Endometrium (tissue), 2 donors: ENCODE measurements around the gene ZNF804A.

ENCODE experiments used
- FAIRE-seq: peaks from 2 replicates; lab custom pipeline; 2012; peaks lifted over from hg19 to GRCh38; lab: Jason Lieb, UNC
- donor health status: control.
- donor health status: control.

Gene ZNF804A

DNA sequence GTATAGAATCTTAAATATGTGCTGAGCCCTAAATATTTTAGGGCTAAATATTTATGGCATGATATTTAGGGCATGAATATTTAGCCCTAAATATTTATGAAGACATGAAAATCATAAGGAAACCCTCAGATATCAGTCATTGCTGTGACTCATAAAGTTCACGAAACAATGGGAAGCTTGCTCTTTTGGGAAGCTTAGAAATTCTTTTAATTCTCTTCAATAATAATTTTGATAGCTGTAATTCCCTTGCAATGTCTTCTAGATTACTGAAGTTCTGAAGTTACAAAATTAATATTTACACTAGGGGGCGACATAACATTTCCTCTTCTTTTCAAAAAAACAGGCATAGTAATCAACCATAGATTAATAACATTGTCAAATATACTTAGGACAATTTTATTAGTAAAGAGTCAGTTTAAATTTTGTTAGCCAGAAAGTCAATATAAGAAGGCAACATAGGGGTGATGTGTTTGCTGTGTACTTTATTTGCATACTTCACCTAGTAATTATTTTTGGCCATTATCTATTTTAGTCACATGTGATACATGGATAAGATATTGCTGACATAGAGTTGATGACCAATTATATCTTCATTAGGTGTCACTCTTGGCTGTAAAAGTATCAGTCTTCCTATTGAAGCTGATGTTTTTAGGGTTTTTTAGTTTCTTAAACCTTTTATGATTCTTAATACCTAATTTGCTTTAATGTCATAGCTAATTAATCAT is 13.2 kb downstream of the ZNF804A start:
- FAIRE-seq: peak; percentile 82

DNA sequence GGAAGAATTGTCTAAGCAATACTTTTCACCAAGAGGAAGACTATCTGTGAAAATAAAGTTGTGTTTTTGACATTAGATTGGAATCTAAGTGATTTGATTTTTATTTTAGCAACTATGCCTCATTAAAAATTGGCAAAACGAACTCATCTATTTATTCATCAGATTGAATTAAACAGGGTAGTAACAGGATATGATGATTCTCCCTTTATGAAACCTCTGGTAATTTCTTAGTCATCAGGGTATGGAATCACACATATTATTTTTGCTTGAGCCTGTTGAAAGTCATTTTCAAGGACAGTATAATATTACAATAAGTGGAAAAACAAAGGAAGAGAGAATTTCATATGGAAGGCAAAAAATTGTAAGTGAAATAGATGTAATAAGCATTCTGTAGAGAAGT is 22.0 kb downstream of the ZNF804A start:
- FAIRE-seq: no peak

DNA sequence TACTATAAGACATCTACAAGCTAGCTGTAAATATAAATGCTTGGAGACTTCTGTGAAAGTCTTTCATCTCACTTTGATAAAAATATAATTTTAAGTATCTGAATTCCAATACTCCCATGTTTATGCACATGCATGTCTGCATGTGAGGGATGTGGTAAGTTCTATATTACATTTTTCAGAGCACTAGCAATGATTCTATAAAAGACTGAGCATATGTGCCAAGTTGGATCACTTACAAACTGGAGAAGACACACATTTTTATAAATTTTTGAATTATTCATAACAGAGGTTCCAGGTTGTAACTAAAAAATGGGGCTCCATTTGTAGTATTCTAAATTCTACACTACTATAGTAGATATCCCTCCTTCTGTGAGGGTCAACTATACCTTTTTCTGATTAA is 26.0 kb downstream of the ZNF804A start:
- FAIRE-seq: no peak

DNA sequence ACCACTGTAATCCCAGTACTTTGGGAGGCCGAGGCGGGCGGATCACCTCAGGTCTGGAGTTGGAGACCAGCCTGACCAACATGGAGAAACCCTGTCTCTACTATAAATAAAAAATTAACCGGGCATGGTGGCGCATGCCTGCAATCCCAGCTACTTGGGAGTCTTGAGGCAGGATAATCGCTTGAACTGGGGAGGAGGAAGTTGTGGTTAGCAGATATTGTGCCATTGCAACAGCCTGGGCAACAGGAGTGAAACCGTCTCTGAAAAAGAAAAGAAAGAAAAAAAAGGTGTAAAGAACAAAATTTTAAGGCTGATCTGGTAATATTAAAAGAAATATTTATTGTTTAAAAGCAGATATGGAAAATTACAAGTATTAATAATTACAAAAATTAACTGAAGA is 29.7 kb downstream of the ZNF804A start:
- no peak for FAIRE-seq

DNA sequence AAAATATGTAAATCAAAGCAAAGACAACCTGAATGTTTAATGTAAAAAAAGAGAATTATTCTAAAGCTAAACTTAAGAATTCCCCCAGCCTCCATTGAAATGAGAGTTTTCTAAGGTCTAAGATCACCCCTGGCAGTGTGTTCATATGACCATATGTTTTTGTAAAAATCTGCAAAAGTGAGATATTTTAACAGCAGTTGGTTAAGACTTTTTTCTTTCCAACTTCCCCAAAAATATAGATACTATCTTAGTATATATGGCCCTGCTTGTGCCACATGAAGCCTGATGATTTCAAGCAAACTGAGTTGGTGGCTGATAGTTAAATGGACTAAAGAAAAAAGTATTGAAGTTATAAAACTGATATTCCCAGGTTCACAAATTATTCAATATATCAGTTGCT is 35.4 kb downstream of the ZNF804A start:
- FAIRE-seq: no peak

DNA sequence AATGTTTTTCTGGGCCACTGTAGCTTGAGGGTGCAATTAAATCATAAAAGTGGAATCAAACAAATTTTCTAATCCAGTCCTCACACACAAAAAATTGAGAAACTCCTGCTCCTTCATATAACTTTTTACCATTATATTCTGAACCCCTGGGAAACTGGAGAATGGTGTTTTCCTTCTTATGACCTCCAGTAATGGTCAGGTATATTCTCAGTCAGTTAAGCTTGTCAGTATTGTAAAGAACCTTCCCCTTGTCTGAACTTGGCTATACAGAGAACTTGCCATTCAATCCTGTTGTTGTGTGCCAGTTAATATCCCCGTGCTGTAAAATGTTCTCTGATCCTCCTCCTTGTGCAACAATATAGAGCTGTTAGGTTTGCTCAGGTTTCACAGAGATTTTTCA is 39.5 kb downstream of the ZNF804A start:
- no peak for FAIRE-seq

DNA sequence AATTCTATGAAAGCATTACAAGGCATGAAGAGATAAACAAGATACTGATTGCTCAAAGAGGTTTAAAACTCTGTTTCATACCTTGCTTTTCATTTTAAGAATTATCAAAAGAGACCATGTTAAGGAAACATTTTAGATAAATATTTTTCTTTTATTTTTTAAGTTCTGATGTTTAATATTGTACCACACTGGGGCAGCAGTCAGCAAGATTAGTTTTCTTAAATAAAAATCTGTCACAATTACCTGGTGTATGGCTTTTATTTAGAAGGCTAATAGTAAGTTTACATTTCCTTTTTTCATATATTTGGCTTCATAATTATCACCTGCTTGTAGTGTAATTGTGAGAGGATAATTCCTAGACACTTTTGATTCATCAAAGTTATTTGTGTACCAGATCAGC is 46.4 kb downstream of the ZNF804A start:
- peak; percentile 59 for FAIRE-seq

DNA sequence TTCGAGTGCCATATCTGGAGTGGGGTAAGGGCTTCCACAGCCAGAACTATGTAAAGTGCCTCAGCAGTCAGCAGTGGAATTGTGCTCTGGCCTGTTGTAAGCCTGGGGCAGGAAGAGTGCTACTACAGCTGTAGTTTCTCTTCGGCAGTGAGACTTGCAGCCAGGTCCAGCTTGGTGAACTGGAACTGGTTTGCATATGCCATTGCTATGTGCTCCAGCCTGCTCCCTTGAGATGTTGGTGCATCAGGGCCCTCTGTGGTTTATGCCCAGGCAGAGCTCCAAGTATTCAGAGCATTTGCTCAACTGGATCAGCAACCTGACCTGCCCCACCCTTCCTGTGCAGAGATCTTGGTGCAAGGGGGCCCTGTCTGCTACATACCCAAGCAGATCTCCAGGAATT is 47.8 kb downstream of the ZNF804A start:
- FAIRE-seq: no peak

DNA sequence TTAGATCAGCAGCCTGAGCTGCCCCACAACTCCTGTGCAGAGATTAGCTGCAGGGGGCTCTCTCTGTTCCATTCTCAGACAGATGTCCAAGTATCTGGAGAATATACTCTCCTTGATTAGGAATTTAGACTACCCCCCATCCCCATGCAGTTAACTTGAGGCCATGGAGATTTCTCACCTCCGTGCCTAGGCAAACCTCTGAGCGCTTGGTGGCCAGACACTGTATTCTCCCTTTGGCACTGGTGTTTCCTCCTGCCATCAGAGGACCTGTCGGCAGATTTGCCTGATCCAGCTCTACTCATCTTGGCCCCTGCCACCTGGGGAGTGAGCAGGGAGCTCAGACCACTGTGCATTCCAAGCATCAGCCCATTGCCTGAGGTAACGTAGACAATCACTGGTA is 48.3 kb downstream of the ZNF804A start:
- FAIRE-seq: no peak

DNA sequence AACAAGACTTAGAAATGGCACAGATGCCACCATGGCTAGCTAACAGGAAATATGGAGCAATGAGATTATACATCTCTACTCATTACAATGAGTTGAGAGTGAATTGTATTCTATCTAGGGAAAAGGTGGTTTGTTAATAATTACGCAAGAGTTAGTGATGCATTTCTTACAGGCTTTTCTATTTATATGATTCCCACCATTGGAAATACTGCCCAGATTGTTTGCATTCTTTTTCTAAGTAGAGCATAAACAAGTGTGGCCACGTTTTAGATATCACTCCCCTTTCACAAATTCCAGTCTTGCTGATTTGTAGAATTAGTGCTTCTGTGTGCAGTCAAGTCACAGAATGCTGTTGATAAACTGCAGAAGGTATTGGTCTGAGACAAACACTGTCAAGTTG is 56.6 kb downstream of the ZNF804A start:
- FAIRE-seq: no peak

DNA sequence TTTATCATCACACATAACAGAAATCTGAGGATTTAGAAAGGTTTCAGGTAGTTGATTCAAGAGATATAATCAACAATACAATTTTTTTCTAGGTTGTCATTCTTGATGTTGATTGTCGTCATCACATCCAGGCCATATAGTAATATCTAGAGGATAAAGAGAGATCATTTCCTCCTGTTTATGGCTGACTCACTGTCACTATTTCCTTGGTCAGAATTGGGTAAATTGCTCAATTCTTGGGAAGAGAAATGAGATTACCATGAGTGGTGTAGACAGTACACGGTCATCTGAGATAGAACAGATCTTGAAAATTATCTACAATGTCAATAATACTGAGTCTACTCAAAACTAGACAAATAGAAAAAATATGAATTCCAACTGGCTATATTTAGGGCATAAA is 78.8 kb downstream of the ZNF804A start:
- FAIRE-seq: no peak

DNA sequence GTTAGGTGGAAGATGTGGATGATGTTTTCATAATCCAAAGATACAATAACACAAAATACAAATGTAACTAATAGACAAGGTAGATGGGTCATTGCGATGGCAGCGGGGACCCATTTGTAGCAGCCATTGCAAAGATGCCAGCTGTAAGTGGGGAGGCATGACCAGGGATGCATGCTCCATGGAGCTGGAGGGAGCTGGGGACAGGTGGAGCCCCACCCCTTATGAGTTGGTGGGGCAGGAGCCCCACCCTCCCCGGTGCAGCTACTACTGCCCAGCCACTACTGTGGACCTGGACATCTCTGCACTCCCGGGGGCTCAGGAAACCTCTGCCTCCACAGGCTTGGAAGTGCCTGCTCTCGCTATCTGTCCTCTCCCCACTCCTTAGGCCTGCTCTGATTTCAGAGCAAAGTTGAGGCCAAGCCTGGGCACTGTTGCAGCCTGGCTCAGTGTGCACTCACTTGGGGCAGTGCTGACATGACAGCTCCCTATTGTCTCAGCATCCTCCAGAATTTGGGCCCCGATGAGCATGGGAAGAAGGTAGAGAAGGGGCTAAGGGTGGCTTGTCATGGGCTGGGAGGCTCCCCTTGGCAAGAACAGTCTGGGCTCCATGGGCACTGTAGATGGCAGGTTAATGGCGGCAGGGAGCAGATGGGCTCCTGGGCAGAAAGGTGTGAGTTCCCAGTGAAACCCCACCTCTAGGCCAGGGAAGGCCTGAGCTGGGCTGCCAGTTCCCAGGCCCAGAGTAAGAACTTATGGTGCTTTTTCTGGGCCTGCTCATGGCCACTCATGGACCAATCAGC is 81.1 kb downstream of the ZNF804A start:
- no peak for FAIRE-seq

DNA sequence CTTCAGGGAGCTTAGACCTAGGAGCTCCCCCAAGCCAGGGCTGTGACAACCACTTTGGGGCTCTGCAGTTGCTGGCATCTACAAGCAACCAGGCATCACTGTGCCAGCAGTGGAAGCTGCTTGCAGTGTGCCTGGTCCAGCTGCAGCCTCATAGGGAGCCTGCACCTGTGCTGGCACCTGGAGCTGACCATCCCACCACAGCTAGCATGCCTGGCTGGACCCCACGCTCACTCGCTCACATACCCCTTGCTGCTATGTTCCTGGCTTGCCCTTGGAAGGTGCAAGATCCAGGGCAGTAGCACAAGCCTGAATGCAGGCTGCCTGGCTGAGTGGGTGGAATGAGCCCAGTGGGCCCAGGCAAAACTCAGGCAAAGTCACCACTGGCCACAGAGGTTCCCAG is 82.5 kb downstream of the ZNF804A start:
- no peak for FAIRE-seq

DNA sequence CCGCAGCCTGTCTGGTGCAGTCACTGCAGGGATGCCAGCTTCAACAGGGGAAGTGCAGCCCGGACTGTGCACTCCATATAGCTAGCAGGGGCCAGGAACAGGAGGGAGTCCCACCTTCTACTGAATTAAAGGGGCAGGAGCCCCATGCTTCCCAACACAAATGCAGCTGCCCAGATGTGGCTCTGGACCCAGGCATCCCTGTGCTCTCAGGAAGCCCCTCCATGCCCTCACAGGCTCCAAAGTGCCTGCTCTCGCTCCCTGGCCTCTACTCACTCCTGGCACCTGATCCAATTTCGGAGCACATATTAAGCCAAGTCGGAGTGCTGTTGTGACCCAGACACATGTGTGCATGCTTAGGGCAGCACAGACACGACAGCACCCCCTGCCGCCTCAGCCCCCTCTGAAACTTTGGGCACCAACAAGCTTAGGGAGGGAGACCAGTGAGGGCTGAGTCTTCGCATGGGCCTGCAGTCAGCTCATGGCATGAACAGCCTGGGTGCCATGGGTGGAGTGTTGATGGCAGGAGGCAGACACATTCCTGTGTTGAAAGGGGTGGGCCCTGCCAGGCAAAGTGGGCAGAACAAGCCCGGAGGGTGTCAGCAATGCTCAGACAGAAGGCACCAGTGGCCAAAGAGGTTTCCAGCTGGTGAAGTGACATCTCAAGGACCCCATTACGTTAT is 83.5 kb downstream of the ZNF804A start:
- no peak for FAIRE-seq

DNA sequence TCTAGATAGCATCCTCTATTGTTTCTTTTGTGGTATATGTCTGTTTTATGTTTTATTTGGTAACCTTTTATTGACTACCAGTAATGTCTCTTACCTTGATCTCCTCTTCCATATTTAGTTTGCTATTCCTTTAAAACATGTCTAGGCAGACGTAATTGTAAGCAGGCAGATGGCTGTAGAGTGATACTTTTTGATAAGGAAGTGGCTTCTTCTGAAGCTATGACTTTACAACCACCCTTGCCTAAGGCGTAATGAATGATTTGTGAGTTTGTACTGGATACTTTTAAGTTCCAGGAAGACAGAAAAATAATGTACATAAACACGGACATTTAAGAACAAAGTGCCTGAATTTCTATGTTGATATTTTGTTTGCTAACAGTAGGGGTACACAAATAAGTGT is 85.6 kb downstream of the ZNF804A start:
- no peak for FAIRE-seq

DNA sequence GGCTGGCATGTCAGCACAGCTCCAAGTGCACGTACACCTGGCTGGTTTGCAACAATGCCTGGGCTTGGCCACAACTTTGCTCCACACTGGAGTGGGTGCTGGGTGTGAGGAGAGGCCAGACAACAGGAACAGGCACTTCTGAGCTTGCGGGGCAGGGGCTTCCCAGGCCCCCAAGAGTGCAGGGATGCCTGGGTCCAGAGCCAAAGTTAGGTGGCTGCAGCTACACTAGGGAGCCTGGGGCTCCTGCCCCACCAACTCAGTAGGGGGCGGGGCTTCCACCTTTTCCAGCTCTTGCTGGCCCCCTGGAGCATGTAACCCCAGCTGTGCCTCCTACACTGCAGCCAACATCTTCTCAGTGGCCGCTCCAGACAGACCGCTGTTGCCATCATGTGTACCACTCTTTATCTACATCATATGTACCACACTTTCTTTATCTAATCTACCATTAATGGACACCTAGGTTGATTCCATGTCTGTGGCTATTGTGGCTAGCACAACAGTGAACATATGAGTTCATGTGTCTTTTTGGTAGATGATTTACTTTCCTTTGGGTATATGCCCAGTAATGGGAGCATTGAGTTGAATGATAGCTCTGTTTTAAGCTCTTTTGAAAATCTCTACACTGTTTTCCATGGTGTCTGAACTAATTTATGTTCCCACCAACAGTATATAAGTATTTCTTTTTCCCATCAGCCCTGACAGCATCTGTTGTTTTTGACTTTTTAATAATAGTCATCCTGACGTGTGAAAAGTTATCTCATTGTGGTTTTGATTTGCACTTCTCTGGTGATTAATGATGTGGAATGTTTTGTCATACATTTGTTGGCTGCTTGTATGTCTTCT is 87.9 kb downstream of the ZNF804A start:
- FAIRE-seq: no peak

DNA sequence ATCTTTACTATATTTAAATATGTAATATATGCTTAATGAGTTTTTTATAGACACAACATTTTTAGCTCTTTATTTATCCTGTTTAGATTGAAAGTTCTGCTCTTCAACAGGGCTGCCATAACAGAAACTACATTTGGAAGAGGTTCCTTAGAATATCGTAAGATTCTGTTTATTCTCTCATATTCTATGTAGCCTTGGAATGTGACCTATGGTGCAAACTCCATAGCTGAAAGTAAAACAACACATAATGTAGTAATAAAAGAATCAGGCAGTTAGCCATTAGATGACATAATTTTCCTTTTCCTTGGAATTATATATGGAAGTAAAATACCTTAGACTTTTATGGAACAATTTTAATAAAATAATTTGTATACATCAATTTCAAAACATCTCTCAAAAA is 91.3 kb downstream of the ZNF804A start:
- FAIRE-seq: no peak

DNA sequence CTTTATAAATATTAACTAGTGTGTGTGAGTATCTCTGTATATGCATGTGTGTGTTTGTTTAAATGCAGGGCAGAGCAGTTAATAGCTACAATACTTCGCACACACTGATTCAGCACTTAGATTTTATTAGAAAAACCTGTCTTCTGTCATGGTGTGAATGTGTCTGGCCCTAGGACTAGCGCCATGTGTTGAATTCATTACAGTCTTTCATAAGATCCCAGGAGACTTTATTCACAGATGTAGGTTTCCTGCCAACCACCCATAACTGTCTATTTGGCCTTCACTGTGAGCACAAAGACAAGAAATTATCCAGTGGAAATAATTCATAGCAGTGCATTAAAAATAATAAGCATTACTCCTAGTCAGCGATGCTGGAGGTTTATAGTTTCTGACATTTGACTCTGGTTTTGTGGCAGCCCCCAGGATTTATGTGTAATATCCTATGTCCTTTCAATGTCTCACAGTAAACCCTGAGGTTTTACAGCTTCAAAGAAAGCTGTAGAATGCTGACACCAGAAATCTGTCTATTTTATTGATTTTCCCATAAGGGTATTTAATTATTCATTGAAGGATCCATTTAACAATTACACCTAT is 93.9 kb downstream of the ZNF804A start:
- FAIRE-seq: peak; percentile 91

DNA sequence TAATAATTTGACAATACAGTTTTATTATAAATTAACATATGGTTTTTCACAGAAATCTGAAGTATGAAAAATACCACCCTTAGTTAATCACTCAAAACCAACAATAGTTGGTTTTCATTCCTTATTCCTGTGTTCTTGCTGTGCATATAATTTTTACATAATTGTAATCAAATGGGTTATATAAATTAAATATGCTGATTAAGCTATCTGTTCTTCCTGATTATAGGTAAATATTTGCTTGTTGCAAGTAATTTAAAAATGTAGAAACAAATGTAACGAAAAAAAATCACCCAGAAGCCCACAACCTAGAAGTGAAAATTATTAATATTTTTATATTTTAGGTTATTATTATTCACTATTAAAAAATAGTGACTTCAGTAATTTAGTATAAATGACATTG is 98.3 kb downstream of the ZNF804A start:
- peak; percentile 23 for FAIRE-seq

DNA sequence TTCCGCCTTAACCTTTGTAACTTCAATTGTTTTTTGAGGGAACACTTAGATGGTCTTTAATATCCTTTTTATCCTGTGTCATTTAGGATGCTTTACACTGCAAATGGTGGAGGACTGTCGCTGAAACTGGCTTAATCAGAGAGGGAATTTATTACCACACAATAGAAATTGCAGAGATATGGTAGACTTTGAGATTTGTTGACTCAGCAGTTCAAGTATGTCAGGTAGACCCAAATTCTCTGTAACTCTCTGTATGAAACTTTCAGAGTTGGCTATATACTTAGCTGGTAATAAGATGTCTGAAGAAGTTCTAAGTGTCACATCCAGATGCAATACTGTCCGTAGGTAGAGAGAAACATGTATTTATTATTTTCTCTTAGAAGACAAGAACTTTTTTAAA is 100.1 kb downstream of the ZNF804A start:
- FAIRE-seq: no peak

DNA sequence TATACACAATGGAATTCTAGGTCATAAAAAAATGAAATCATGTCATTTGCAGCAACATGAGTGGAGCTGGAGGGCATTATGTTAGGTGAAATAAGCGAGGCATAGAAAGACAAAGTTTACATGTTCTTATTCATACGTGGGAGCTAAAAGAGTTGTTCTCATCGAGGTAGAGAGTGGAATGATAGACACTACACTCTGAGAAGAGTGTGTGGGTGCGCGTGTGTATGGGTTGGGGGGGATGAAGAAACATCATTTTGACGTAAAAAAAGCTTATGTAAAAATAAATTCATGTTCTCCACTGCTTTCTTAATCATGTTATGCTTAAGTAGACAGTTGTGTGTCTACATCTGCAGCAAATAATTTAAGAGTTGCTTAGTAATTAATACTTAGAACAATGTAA is 123.6 kb downstream of the ZNF804A start:
- no peak for FAIRE-seq

DNA sequence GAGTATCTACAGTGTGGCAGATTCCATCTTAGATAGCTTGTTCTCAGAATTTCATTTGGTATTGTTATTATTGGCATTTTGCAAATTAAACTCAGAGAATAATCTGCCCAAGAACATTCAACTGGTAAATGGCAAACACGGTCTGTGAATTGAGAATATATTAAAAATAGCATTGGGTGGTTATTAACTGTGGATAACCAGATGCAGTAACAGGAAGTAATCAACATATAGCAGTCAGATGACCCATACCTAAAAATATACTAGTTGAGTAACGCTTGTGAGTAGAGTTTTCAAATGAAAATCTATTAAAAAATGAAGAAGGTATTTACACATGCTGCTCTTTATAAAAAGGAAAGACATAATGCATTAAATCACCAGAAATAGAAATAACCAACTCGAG is 129.5 kb downstream of the ZNF804A start:
- FAIRE-seq: no peak
